ENCODE measurements around the gene PPP2R5D.

PPP2R5D gene

GRCh38 chr6:42969934-42970333 is 14.4 kb upstream of the PPP2R5D start:
- FAIRE-seq (no peak), DNase-seq (ENCODE audit: insufficient read length, low spot score) (no peak)
- TF ChIP-seq CTCF (IDR thresholded peaks at IDR 0.05; ENCODE audit: insufficient read depth, missing control alignments): no peak

GRCh38 chr6:42970871-42971612 is 13.3 kb upstream of the PPP2R5D start:
- FAIRE-seq: no peak
- DNase-seq (ENCODE audit: insufficient read length, low spot score): no peak
- TF ChIP-seq CTCF (IDR thresholded peaks at IDR 0.05; ENCODE audit: insufficient read depth, missing control alignments): no peak

- no peak for TF ChIP-seq CTCF (IDR thresholded peaks at IDR 0.05; ENCODE audit: insufficient read depth, missing control alignments)
- DNase-seq (ENCODE audit: insufficient read length, low spot score): no peak
- no peak for FAIRE-seq
Observed at GRCh38 chr6:42971746-42972327, 12.5 kb upstream of the PPP2R5D start.

- TF ChIP-seq CTCF (IDR thresholded peaks at IDR 0.05; ENCODE audit: insufficient read depth, missing control alignments): no peak
- DNase-seq (ENCODE audit: insufficient read length, low spot score) (no peak), FAIRE-seq (no peak)
Observed at GRCh38 chr6:42973926-42974325, 10.4 kb upstream of the PPP2R5D start.

- DNase-seq (ENCODE audit: insufficient read length, low spot score) (no peak), FAIRE-seq (no peak)
- no peak for TF ChIP-seq CTCF (IDR thresholded peaks at IDR 0.05; ENCODE audit: insufficient read depth, missing control alignments)
Observed at GRCh38 chr6:42974919-42975505, 9.4 kb upstream of the PPP2R5D start.

- no peak for DNase-seq (ENCODE audit: insufficient read length, low spot score)
- no peak for TF ChIP-seq CTCF (IDR thresholded peaks at IDR 0.05; ENCODE audit: insufficient read depth, missing control alignments)
- no peak for FAIRE-seq
Observed at GRCh38 chr6:42978487-42978838, 5.9 kb upstream of the PPP2R5D start.

Measured in D721Med (cell line).